Keratinocyte (primary cell): ENCODE data around the gene CHEK2. TPM values are rescaled to one million over a fixed set of nuclear protein-coding genes. Genes with fewer than 3 reads are reported as not detected.
"Not testable (repeated sequence)": the region's sequence is repeated elsewhere in the genome, so short reads cannot be mapped to it uniquely, and the experiment has no call there.

Experiments
- DNase-seq: peaks from one replicate; pipeline ENCODE4 v3.0.0-alpha.2; 2011; ENCODE audit warnings: low read depth, missing footprints, low spot score
- FAIRE-seq: peaks from 2 replicates; lab custom pipeline; 2011; peaks lifted over from hg19 to GRCh38; lab: Jason Lieb, UNC
- H2AFZ ChIP-seq: 2 replicates; pipeline ENCODE4 v1.6.0; 2012; ENCODE audit warnings: low read length, control low read depth, inconsistent platforms; ENCODE audit not compliant: control insufficient read depth
- H3K27ac ChIP-seq: 2 replicates; pipeline ENCODE4 v1.5.1; 2011; ENCODE audit warnings: low read length; ENCODE audit not compliant: control insufficient read depth, insufficient read depth
- H3K27me3 ChIP-seq: 3 replicates; pipeline ENCODE4 v1.6.0; 2011; ENCODE audit warnings: low read length; ENCODE audit not compliant: control insufficient read depth, insufficient read depth; ENCODE audit errors: extremely low read depth
- H3K36me3 ChIP-seq, 2 experiments: 2 replicates in 1 of 2; 3 replicates in 1 of 2; pipeline ENCODE4 v1.5.1; 2011; ENCODE audit warnings: low read length in 2 of 2, mild to moderate bottlenecking in 1 of 2; ENCODE audit not compliant: control insufficient read depth in 2 of 2, insufficient read depth in 2 of 2; ENCODE audit errors: extremely low read depth in 1 of 2
- H3K4me1 ChIP-seq: 3 replicates; pipeline ENCODE4 v1.5.1; 2011; ENCODE audit warnings: low read length; ENCODE audit not compliant: control insufficient read depth, insufficient read depth; ENCODE audit errors: extremely low read depth
- H3K4me2 ChIP-seq: 3 replicates; pipeline ENCODE4 v1.6.0; 2011; ENCODE audit warnings: low read depth, low read length; ENCODE audit not compliant: control insufficient read depth, insufficient read depth; ENCODE audit errors: extremely low read depth
- H3K4me3 ChIP-seq, 3 experiments: fragments of 200-600 bp in 1 of 3; sonication (generic) in 1 of 3; 2 replicates in 2 of 3; 3 replicates in 1 of 3; pipeline ENCODE4 v1.5.1; 2011 to 2016; ENCODE audit warnings: low read length in 3 of 3, mild to moderate bottlenecking in 3 of 3, control low read depth in 2 of 3, inconsistent platforms in 1 of 3, low read depth in 1 of 3, mixed read lengths in 1 of 3, mixed run types in 1 of 3, moderate library complexity in 1 of 3; ENCODE audit not compliant: control insufficient read depth in 2 of 3, insufficient read depth in 2 of 3; ENCODE audit errors: extremely low read depth in 1 of 3
- H3K79me2 ChIP-seq: 2 replicates; pipeline ENCODE4 v1.6.0; 2012; ENCODE audit warnings: low read length; ENCODE audit not compliant: control insufficient read depth, insufficient read depth
- H3K9ac ChIP-seq: 3 replicates; pipeline ENCODE4 v1.6.0; 2011; ENCODE audit warnings: low read length; ENCODE audit not compliant: control insufficient read depth, insufficient read depth; ENCODE audit errors: extremely low read depth
- H3K9me1 ChIP-seq: 3 replicates; pipeline ENCODE4 v1.6.0; 2011; ENCODE audit warnings: low read length; ENCODE audit not compliant: control insufficient read depth, insufficient read depth; ENCODE audit errors: extremely low read depth
- H3K9me3 ChIP-seq: 2 replicates; pipeline ENCODE4 v1.5.1; 2012; ENCODE audit warnings: low read depth, low read length; ENCODE audit not compliant: control insufficient read depth
- H4K20me1 ChIP-seq: 3 replicates; pipeline ENCODE4 v1.6.0; 2011; ENCODE audit warnings: low read length; ENCODE audit not compliant: control insufficient read depth, insufficient read depth; ENCODE audit errors: extremely low read depth
- EZH2 ChIP-seq: IDR thresholded peaks from one replicate; pipeline ENCODE4 v1.6.1; 2012; ENCODE audit warnings: inconsistent platforms, mild to moderate bottlenecking, low read length, moderate library complexity
- dilution Hi-C: fragments of 300-500 bp; cut with MboI; formaldehyde crosslinking; loops from one replicate; pipeline ENCODE4 v1.7.0; 2020; ENCODE audit warnings: low sequenced_read_pairs; ENCODE audit not compliant: extremely low pct_ligation_motif_present
- polyA plus RNA-seq, 5 experiments: library from polyadenylated mRNA; depleted of rRNA in 3 of 5; stranded (reverse) in 3 of 5; stranded (forward) in 1 of 5; unstranded in 1 of 5; fragments of >200 nt; gene quantifications; 1 replicate in 1 of 5; 2 replicates in 3 of 5; 3 replicates in 1 of 5; pipeline versions ENCODE4 v1.2.1 to v1.2.3, GENCODE V29; 2011 to 2012; ENCODE audit warnings: missing spikeins in 2 of 5, low read depth in 1 of 5, low replicate concordance in 1 of 5
- TF ChIP-seq, protein P1 (sequence below), 3 experiments: IDR thresholded peaks in 1 of 3; conservative IDR thresholded peaks in 1 of 3; optimal IDR thresholded peaks in 1 of 3; 2 replicates in 2 of 3; 3 replicates in 1 of 3; pipeline versions ENCODE3 to v1.5.1; 2011; ENCODE audit warnings: low read length in 3 of 3, mild to moderate bottlenecking in 3 of 3, moderate library complexity in 2 of 3, control low read depth in 1 of 3, inconsistent platforms in 1 of 3; ENCODE audit not compliant: insufficient read depth in 2 of 3; ENCODE audit errors: extremely low read depth in 1 of 3

Gene CHEK2
- polyA plus RNA-seq, 1 donor (not counting 4 experiments of a cell fraction or from before 2014, with no cell fraction given) = 28.2 TPM

DNA sequence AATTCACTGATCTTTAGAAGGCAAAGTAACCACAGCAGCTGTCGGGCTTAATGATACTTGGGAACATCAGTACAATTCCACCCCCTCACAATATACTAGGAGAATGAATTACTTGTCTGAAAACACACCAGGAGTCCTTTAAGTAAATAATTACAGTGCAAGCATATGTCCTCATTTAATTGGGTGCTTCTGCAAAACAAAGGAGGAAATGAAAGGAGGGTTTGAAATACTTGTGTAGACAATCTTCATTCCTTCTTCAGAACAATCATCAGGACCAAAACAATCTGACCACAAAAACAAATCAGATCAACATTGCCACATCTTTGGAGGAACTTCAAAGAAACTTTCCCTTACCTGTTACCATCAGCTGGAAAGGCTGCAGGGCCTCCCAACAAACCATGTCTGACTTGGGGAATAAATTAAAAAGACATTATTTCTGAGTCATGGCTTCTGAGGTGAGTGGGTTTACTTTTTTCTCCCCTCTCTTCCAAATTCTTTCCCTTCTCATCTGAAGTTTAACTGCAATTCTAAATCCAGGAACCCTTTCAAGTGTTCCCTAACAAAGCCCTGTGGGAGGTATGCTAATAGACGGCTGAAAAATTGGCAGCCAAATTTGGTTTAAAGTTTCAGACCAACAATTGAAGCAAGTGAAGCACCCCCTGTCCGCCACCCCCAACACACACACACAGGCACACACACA is 18.4 kb upstream of the CHEK2 start:
- DNase-seq (no peak), FAIRE-seq (no peak)
- Histone ChIP-seq H3K27me3 (no peaks in the 10 kb centered on the region), H2AFZ (no peak overlapping the region), H3K36me3 (no peaks in the 10 kb centered on the region), H3K9ac (no peak overlapping the region), H4K20me1 (no peaks in the 10 kb centered on the region), H3K4me2 (no peak overlapping the region), H3K27ac (no peak overlapping the region), H3K9me1 (no peaks in the 10 kb centered on the region), H3K79me2 (no peaks in the 10 kb centered on the region), H3K9me3 (no peaks in the 10 kb centered on the region), H3K4me3 (no peak overlapping the region), H3K4me1 (no peaks in the 10 kb centered on the region)
- TF ChIP-seq, protein P1, sequence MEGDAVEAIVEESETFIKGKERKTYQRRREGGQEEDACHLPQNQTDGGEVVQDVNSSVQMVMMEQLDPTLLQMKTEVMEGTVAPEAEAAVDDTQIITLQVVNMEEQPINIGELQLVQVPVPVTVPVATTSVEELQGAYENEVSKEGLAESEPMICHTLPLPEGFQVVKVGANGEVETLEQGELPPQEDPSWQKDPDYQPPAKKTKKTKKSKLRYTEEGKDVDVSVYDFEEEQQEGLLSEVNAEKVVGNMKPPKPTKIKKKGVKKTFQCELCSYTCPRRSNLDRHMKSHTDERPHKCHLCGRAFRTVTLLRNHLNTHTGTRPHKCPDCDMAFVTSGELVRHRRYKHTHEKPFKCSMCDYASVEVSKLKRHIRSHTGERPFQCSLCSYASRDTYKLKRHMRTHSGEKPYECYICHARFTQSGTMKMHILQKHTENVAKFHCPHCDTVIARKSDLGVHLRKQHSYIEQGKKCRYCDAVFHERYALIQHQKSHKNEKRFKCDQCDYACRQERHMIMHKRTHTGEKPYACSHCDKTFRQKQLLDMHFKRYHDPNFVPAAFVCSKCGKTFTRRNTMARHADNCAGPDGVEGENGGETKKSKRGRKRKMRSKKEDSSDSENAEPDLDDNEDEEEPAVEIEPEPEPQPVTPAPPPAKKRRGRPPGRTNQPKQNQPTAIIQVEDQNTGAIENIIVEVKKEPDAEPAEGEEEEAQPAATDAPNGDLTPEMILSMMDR (optimal IDR thresholded peaks at IDR 0.05 in 1 of 3, IDR thresholded peaks at IDR 0.05 in 1 of 3, conservative IDR thresholded peaks at IDR 0.05 in 1 of 3; ENCODE audit: extremely low read depth in 1 of 3, insufficient read depth in 2 of 3, low read length in 3 of 3) = no peak
- TF ChIP-seq EZH2 = no peak
- dilution Hi-C loops = no loop called here

DNA sequence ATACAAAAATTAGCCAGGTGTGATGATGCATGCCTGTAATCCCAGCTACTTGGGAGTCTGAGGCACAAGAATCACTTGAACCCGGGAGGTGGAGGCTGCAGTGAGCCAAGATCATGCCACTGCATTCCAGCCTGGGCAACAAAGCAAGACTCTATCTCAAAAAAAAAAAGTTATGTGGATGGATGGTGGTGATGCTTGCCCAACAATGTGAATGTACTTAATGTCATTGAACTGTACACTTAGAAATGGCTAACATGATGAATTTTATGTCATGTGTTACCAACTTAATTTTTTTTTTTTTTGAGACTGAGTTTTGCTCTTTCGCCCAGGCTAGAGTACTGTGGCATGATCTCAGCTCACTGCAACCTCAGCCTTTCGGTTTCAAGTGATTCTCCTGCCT is 12.9 kb upstream of the CHEK2 start:
- H2AFZ ChIP-seq, H4K20me1 ChIP-seq, FAIRE-seq, H3K4me3 ChIP-seq, DNase-seq, H3K9me1 ChIP-seq, H3K4me2 ChIP-seq, H3K27me3 ChIP-seq, dilution Hi-C loops, H3K9ac ChIP-seq, H3K36me3 ChIP-seq, H3K4me1 ChIP-seq, H3K79me2 ChIP-seq, H3K27ac ChIP-seq, H3K9me3 ChIP-seq: not testable (repeated sequence)

DNA sequence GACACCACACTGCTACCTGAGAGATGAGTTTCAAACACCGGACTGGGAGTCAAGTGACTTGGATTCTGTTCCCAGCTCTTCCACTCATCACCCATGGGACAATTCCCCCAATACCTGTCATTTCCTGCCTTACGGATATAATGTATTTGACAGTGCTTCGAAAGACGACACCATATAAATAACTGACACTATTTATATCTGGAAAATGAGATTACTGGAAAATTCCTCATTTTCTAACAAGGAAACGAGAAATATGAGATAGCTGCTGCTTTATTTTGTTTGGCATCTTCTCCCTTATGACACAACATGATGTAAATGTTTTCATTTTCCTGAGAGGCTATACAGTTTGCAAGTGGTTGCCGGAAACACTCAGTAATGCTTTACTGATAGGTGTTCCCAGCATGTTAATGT is 8.9 kb upstream of the CHEK2 start:
- Histone ChIP-seq H3K4me2 (no peak overlapping the region), H3K36me3 (peaks cover 5 to 16% of the 10 kb centered on the region in 2 experiments)

More for the DNA sequence above, 8.9 kb upstream of the CHEK2 start:
- no peak for DNase-seq
- no peaks in the 10 kb centered on the region for H3K4me1 ChIP-seq
- FAIRE-seq = no peak
- no peak overlapping the region for H3K27ac ChIP-seq
- no peak overlapping the region for H2AFZ ChIP-seq
- no peaks in the 10 kb centered on the region for H4K20me1 ChIP-seq
- TF ChIP-seq, protein P1 (optimal IDR thresholded peaks at IDR 0.05 in 1 of 3, IDR thresholded peaks at IDR 0.05 in 1 of 3, conservative IDR thresholded peaks at IDR 0.05 in 1 of 3; ENCODE audit: extremely low read depth in 1 of 3, insufficient read depth in 2 of 3, low read length in 3 of 3) = no peak
- no peak for TF ChIP-seq EZH2
- H3K79me2 ChIP-seq = no peaks in the 10 kb centered on the region
- dilution Hi-C loops = no loop called here
- H3K9me3 ChIP-seq = no peaks in the 10 kb centered on the region
- H3K9ac ChIP-seq = no peak overlapping the region
- no peaks in the 10 kb centered on the region for H3K9me1 ChIP-seq
- no peak overlapping the region for H3K4me3 ChIP-seq
- no peaks in the 10 kb centered on the region for H3K27me3 ChIP-seq
